Measurements from ENCODE around the gene CELF1. TPM values are rescaled to one million over a fixed set of nuclear protein-coding genes. Genes with fewer than 3 reads are reported as not detected.

The CELF1 gene
- total and polyA plus RNA-seq, 9 of the 15 experiments (the other 6 are each of a cell fraction or from before 2014, with no cell fraction given) = 11.3 to 142 (median 77.4) TPM

DNA sequence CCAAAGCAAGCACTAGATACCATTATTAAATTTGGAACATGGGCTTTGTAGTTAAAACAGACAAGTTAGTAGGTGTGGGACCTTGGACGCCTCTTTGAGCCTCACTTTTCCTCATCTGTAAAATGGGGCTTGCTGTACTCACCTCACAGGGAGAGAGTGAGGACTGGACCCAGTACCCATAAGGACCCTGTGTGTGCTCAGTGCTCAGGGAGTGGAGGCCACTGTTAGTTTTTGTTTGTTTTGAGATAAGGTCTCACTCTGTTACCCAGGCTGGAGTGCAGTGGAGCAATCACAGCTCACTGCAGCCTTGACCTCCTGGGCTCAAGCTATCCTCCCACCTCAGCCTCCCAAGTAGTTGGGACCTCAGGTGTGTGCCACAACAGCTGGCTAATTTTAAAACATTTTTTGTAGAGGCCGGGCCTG is 112.9 kb downstream of the CELF1 start (continued):
- TF ChIP-seq, protein P1, sequence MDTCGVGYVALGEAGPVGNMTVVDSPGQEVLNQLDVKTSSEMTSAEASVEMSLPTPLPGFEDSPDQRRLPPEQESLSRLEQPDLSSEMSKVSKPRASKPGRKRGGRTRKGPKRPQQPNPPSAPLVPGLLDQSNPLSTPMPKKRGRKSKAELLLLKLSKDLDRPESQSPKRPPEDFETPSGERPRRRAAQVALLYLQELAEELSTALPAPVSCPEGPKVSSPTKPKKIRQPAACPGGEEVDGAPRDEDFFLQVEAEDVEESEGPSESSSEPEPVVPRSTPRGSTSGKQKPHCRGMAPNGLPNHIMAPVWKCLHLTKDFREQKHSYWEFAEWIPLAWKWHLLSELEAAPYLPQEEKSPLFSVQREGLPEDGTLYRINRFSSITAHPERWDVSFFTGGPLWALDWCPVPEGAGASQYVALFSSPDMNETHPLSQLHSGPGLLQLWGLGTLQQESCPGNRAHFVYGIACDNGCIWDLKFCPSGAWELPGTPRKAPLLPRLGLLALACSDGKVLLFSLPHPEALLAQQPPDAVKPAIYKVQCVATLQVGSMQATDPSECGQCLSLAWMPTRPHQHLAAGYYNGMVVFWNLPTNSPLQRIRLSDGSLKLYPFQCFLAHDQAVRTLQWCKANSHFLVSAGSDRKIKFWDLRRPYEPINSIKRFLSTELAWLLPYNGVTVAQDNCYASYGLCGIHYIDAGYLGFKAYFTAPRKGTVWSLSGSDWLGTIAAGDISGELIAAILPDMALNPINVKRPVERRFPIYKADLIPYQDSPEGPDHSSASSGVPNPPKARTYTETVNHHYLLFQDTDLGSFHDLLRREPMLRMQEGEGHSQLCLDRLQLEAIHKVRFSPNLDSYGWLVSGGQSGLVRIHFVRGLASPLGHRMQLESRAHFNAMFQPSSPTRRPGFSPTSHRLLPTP (IDR thresholded peaks at IDR 0.05; ENCODE audit: borderline replicate concordance, extremely low read depth, insufficient read length) = no peak
- TF ChIP-seq, protein P2, sequence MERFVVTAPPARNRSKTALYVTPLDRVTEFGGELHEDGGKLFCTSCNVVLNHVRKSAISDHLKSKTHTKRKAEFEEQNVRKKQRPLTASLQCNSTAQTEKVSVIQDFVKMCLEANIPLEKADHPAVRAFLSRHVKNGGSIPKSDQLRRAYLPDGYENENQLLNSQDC (CRISPR knock-in tag; IDR thresholded peaks at IDR 0.05) = no peak
- TF ChIP-seq SMC3 (conservative IDR thresholded peaks at IDR 0.05; ENCODE audit: insufficient read depth, low read depth, low read length) (no peak), KDM1A (IDR thresholded peaks at IDR 0.05) (0 out of 4 replicates have a peak, but pooled peaks of 1 of the 2 experiments have one; percentile 18), XRCC5 (IDR thresholded peaks at IDR 0.05; ENCODE audit: low read depth, low read length) (no peak), THRAP3 (IDR thresholded peaks at IDR 0.05; ENCODE audit: borderline replicate concordance) (no peak), ZNF57 (CRISPR knock-in tag; IDR thresholded peaks at IDR 0.05) (no peak), CCNT2 (IDR thresholded peaks at IDR 0.05; ENCODE audit: borderline replicate concordance, extremely low read depth, insufficient read length, low read depth, low read length) (no peak), ZFPM2 (CRISPR knock-in tag; IDR thresholded peaks at IDR 0.05) (no peak)
- TF ChIP-seq, protein P3, sequence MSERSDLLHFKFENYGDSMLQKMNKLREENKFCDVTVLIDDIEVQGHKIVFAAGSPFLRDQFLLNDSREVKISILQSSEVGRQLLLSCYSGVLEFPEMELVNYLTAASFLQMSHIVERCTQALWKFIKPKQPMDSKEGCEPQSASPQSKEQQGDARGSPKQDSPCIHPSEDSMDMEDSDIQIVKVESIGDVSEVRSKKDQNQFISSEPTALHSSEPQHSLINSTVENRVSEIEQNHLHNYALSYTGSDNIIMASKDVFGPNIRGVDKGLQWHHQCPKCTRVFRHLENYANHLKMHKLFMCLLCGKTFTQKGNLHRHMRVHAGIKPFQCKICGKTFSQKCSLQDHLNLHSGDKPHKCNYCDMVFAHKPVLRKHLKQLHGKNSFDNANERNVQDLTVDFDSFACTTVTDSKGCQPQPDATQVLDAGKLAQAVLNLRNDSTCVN (CRISPR knock-in tag; IDR thresholded peaks at IDR 0.05) = no peak
- TF ChIP-seq, protein P4, sequence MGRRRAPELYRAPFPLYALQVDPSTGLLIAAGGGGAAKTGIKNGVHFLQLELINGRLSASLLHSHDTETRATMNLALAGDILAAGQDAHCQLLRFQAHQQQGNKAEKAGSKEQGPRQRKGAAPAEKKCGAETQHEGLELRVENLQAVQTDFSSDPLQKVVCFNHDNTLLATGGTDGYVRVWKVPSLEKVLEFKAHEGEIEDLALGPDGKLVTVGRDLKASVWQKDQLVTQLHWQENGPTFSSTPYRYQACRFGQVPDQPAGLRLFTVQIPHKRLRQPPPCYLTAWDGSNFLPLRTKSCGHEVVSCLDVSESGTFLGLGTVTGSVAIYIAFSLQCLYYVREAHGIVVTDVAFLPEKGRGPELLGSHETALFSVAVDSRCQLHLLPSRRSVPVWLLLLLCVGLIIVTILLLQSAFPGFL (CRISPR knock-in tag; IDR thresholded peaks at IDR 0.05) = no peak
